GM19351 (cell line): ENCODE results near the gene NKAIN4.
"Not testable (repeated sequence)": the region's sequence is repeated elsewhere in the genome, so short reads cannot be mapped to it uniquely, and the experiment has no call there.

Source experiments
- ATAC-seq: cut with Tn5 transposase; IDR thresholded peaks from one replicate; pipeline ENCODE4 v1.9.1; 2021; ENCODE audit warnings: mild to moderate bottlenecking, moderate library complexity; ENCODE audit not compliant: unreplicated experiment

Gene NKAIN4

GRCh38 chr20:63238514-63239125 is 15.6 kb downstream of the NKAIN4 start:
- ATAC-seq: no peak

GRCh38 chr20:63238031-63238430 is 16.2 kb downstream of the NKAIN4 start:
- no peak for ATAC-seq

- no peak for ATAC-seq
Observed at GRCh38 chr20:63236116-63236837, 18.0 kb downstream of the NKAIN4 start.

GRCh38 chr20:63235399-63235983 is 18.8 kb downstream of the NKAIN4 start, which contains the start of gene BIRC7:
TSS of gene BIRC7 (plus strand) at chr20:63235905. CDS start at chr20:63236097, 192 bp downstream.
- no peak for ATAC-seq

- no peak for ATAC-seq
Observed at GRCh38 chr20:63234693-63235398, 19.4 kb downstream of the NKAIN4 start.

GRCh38 chr20:63233924-63234323 is 20.3 kb downstream of the NKAIN4 start:
- no peak for ATAC-seq

- no peak for ATAC-seq
Observed at GRCh38 chr20:63233061-63233344, 21.3 kb downstream of the NKAIN4 start.

DNA sequence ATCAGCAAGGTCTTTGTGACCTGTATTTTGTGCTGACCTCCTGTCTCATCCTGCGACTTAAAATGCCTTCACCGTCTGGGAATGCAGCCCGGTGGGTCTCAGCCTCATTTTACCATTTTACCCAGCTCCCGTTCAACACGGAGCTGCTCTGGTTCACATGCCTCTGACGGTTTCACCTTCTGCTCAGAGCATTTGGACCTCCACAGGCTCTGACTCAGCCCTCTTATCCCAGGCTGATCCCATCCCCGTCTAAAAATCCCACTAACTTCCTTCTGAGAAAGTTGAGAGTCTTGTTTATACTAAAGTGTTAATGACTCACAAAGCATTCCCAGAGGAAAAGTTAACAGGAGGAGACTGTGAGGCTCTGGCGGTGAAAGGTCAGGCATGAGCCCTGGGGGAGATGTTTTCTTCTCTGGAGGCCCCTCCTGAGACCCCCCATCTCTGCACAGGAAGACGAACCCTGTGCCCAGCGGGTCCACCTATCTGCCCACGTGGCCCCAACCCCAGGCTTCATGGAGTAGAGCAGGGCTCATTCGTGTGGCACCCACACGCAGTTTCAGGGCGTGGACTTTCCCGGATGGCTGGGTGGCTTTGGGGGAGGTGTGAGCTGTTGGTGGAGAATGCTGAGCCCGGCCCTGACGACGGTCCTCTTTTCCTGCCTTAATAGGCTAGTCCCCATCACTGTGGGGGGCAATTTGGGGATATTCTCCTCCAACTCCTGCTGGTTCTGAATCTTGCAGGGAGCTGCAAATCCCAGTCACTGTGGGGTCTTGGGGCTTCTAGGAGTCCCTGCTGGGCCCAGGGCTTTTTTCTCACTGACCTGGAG is 21.8 kb downstream of the NKAIN4 start:
- no peak for ATAC-seq

- ATAC-seq: no peak
Observed at GRCh38 chr20:63230800-63231268, 23.4 kb downstream of the NKAIN4 start.

DNA sequence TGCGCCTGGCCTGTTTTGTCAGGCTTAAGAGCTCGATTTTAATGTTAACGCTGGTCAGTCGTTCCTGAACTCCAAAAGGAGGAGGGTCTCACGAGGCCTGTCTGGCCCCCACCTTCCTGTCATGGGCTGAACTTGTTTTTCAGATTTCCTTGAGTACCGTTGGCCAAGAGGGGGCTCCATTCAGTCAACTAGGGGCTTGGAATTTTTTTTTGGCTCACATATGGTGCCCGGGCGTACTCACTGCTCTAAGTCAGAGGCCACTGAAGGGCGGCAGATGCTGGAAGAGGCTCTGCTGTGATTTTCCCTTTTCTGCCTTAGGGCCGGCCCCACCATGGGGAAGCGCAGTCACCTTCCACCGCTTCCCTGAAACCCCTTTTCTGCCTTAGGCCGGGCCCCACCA is 25.5 kb downstream of the NKAIN4 start:
- ATAC-seq: no peak

DNA sequence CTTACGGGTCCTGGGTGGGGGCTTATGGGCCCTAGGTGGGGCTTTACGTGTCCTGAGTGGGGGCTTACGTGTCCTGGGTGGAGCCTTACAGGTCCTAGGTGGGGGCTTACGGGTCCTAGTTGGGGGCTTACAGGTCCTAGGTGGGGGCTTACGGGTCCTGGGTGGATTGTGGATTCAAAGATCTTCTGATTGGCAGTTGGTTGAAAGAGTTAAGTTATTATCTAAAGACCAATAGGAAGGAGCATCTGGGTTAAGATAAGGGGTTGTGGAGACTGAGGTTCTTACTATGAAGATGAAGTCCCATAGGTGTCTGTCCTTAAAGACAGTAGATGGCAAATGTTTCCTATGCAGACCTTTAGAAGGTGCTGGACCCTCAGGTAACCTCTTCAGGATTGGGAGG is 27.0 kb downstream of the NKAIN4 start:
- no peak for ATAC-seq

GRCh38 chr20:63226042-63226943 is 28.0 kb downstream of the NKAIN4 start:
- ATAC-seq: no peak

DNA sequence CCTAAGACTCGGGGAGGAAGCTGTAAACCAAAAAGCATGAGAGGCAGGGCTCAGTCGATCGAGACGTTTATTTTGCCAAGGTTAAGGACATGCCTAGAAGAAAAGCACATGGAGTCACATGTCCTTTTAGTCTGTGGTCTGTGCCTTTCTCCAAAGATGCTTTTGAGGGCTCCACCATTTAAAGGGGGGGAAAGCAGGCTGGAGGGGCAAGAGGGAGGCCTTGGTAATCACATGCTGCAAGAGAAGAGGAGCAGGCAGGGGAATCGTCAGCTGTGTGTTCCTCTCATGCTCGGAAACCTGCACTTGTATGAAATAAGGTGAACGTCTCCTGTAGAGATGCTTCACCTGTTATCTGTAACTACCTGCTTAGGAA is 29.2 kb downstream of the NKAIN4 start:
- no peak for ATAC-seq

DNA sequence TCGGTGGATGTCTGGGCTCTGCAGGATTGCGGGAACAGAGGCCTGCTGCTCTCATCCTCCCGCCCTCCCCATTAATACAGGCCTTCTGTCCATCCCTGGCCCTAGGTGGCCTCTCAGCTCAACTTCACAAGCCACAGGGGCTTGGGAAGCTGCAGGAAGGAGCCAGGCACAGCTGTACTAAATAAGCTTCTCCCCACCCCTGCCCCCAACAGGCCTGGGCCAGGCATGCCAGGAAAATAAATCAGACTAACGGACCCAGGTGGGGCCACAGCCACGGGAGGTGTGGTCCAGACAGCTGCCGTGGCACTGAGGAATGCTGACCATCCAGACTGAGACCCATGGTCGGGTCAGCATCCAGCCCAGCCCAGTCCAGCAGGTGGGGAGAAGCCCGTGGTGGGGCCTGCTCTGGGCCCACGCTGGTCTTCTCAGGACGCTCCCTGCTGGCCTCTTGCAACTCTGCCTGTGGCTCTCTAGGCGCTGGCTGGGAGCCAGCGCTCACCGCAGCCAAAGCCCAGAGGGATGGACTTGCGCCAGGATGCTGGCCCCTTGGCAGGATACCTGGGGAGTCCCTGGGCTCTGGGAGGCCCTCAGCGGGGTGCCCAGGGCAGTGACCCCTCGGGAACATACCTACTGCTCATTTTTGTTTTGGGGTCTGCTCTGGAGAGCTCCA is 29.7 kb downstream of the NKAIN4 start:
- no peak for ATAC-seq

DNA sequence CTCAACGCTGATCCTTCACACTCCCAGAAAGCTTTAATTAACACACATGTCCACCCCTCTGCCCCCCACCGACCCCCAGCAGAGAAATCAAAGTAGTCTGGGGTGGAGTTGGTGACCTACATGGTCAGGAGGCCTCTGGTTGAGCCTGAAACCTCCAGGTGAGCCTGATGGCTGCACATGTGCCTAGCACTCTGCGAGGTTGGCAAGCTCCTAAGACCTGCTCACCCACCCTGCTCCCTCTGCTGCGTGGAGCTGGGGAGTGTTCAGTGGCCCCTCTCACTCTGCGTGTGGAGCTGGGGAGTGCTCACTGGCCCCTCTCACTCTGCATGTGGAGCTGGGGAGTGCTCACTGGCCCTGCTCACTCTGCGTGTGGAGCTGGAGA is 30.4 kb downstream of the NKAIN4 start:
- no peak for ATAC-seq

DNA sequence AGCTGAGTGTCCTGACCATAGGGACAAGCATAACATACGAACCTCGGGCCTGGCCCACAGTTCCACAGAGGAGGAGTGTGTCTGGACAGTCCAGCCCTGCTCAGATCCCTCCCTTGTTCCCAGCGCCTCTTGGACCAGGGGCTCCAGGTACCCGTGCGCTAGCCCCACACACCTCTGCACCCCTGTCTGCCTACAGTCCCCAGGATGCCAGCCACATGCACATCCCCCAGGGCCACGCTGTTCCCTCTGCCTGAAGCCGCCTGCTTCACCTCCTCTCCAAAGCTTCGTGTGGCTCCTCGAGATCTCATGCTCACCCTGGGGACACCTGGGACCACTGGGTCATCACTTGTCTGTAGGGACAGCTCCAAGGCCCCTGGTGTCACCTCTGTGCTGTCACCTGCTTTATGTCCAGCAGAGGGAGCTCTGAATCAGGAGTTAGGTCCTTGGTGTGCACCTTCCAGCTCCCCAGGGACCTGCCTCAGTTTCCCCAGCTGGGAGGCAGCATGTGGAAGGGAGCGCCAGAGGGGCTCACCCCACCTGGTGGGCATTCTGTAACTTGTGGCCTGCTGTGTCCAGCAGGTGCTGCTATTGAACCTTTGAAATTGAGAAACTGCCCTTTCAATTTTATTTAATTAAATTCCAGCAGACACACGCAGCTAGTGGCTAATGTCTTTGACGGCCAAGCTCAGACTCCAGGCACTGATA is 31.0 kb downstream of the NKAIN4 start:
- ATAC-seq: no peak

DNA sequence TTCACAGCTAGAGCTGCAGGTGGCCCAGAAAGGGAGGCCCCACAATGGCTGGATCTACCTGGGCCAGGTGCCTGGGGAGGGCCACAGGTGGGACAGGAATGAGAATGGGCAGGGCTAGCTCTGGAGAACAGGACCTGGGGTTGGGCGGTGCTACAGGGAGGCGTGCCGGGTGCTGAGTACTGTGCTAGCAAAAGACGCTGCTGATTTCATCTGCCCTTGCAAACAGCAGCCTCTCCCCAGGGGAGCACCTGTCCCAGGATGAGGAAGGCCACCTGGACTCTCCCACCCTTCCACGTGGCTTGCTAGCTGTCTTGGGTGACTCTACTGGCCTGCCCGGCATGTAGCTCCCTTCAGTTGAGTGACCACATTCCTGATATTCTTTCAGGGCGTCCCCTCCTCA is 31.7 kb downstream of the NKAIN4 start:
- ATAC-seq: no peak

DNA sequence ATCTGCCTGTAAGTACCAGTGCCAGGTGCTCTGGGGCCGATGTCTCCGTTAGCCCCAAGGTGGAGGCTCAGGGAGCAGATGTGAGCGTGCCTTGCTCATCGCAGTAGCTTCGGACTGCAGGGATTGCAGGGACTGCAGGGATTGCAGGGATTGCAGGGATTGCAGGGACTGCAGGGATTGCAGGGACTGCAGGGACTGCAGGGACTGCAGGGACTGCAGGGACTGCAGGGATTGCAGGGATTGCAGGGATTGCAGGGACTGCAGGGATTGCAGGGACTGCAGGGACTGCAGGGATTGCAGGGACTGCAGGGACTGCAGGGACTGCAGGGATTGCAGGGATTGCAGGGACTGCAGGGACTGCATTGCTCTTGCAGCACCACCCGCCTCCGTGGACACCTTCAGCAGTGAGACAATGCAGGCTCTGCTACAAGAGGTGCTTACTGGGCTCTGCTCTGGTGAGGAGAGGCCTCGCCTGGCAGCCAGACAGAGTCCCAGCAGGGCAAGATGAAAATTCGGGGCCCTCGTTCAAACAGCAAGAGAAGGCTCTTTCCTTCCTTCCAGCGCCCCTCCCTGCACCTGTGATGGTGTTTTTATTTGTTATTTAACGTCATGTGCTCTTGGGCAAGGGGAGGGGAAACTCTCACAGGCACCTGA is 32.7 kb downstream of the NKAIN4 start:
- ATAC-seq: not testable (repeated sequence)
